ENCODE results near the gene WBP2. TPM values are rescaled to one million over a fixed set of nuclear protein-coding genes. Genes with fewer than 3 reads are reported as not detected.

WBP2 gene
- total and polyA plus RNA-seq, 2 of the 13 experiments (the other 11 are each of a cell fraction or from before 2014, with no cell fraction given): 29.2 to 29.5 TPM

- peak; percentile 50; the same call in 1 of the 2 replicates for TF ChIP-seq ZNF512B (CRISPR knock-in tag; IDR thresholded peaks at IDR 0.05; ENCODE audit: borderline replicate concordance)
- 0 out of 2 replicates have a peak, but pooled peaks have one; percentile 35 for TF ChIP-seq TFE3 (CRISPR knock-in tag; IDR thresholded peaks at IDR 0.05)
- TF ChIP-seq ZNF530 (CRISPR knock-in tag; IDR thresholded peaks at IDR 0.05; ENCODE audit: low read depth): no peak
- no peak for TF ChIP-seq KDM1A (CRISPR knock-in tag; IDR thresholded peaks at IDR 0.05)
- TF ChIP-seq ZNF788 (CRISPR knock-in tag; IDR thresholded peaks at IDR 0.05; ENCODE audit: borderline replicate concordance): peak; percentile 46
- peak; percentile 84 for TF ChIP-seq ZMYM3 (CRISPR knock-in tag; IDR thresholded peaks at IDR 0.05)
- peak; percentile 15; the same call in 1 of the 2 replicates for TF ChIP-seq GTF3A (CRISPR knock-in tag; conservative IDR thresholded peaks at IDR 0.05)
- TF ChIP-seq ZSCAN22 (CRISPR knock-in tag; IDR thresholded peaks at IDR 0.05): 0 out of 2 replicates have a peak, but pooled peaks have one; percentile 26
- TF ChIP-seq MEIS2 (CRISPR knock-in tag; IDR thresholded peaks at IDR 0.05): 0 out of 2 replicates have a peak, but pooled peaks have one; percentile 41
- TF ChIP-seq ZNF616 (CRISPR knock-in tag; IDR thresholded peaks at IDR 0.05; ENCODE audit: low read depth): no peak
- TF ChIP-seq ZNF44 (CRISPR knock-in tag; IDR thresholded peaks at IDR 0.05): no peak
- TF ChIP-seq AFF4 (CRISPR knock-in tag; IDR thresholded peaks at IDR 0.05): peak; percentile 89
- peak; percentile 82; the same call in 1 of the 2 replicates for TF ChIP-seq HIC2 (CRISPR knock-in tag; IDR thresholded peaks at IDR 0.05; ENCODE audit: low read depth)
- no peak for TF ChIP-seq KLF11 (CRISPR knock-in tag; IDR thresholded peaks at IDR 0.05)
- no peak for TF ChIP-seq POGZ (CRISPR knock-in tag; IDR thresholded peaks at IDR 0.05)
- TF ChIP-seq FOXA1 (IDR thresholded peaks at IDR 0.05): no peak
- TF ChIP-seq FOXA1 (CRISPR knock-in tag; IDR thresholded peaks at IDR 0.05): no peak
- TF ChIP-seq ZNF280B (CRISPR knock-in tag; IDR thresholded peaks at IDR 0.05; ENCODE audit: borderline replicate concordance): peak; percentile 83
Observed at GRCh38 chr17:75845058-75845711, 9.9 kb downstream of the WBP2 start (continued).

Measured in HepG2 (cell line).